G401.6 (cell line): Measurements from ENCODE around the gene SNX24.
A peak's percentile ranks its signal among the peaks of the same experiment; 100 is the strongest.
"Not testable (repeated sequence)": the region's sequence is repeated elsewhere in the genome, so short reads cannot be mapped to it uniquely, and the experiment has no call there.

Source experiments
- FAIRE-seq: peaks from 2 replicates; lab custom pipeline; 2012; peaks lifted over from hg19 to GRCh38; lab: Jason Lieb, UNC

The SNX24 gene

GRCh38 chr5:122871661-122872060, 26.2 kb downstream of the SNX24 start:
- FAIRE-seq = no peak

DNA sequence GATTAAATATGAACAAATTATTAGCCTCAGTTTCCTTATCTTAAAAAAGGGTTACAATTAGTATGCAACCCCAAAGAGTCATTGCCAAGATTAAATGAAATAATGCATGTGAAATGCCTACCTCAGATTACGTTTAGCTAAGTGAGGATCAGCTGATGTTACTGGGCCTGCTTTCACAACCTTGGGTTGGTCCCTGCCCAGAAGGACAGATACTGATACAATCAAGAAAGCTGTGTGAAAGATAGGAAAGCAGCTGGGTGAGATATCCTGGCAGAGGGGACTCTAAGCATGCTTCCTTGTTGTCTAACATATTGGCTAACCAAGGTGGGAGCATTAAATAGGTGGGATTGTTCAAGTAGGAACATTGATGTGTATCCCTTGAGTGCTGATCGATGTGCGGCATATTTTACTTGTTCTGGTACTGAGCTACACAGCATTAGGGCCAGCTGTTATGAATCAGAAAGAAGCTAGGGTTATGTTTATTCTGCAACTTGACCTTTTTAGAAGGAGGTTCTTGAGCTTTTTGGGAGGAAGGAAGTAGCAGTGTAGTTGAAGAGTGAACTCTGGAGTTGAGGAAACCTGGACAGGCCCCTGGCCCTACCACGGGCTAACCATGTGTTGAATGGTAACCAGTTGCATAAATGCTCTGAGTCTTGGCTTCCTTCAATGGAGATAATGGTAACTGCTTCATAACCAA, 28.9 kb downstream of the SNX24 start:
- FAIRE-seq = no peak

- no peak for FAIRE-seq
These were observed 32.1 kb downstream of the SNX24 start for GRCh38 chr5:122877518-122877917.

DNA sequence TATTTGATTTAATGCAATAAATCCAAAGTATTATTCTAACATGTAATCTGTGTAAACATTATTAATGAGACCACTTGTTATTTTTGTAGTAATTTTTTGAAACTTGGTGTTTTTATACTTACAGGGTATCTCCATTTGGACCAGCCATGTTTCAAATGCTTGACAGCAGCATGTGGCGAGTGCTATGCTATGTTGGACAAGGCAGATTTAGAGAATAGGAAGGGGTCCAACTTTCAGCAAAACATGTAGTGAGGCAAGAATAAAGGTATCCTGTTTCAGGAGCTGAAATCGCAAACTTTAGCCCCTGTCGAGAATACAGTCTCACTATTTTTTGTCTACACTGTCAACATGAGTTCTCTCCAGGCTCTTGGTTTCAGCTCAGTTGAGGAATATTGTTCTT, 33.7 kb downstream of the SNX24 start:
- peak; percentile 31 for FAIRE-seq

DNA sequence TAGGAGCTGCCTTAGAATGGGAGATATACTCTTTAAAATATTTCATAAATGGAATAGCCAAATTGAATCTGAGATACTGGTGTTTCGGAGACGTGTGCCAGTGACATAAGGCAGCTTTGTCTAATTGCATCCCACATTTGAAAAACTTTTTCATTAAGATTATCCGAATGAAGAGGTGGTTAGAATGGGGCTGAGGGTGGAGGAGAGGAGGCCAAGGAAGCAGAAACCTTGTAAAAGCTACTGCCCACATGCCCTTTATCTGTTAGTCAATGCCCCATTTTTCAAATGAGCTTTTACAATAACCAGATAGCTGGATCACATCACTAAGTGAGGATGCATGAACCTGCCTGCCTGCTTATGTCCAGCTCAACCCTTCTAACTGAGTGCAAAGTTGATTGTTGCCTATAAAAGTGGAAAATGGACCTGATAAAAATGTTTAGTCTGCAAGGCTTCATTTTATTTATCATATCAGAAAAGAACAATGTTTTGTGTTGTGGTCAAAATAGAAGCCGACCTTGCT, 34.8 kb downstream of the SNX24 start:
- no peak for FAIRE-seq

DNA sequence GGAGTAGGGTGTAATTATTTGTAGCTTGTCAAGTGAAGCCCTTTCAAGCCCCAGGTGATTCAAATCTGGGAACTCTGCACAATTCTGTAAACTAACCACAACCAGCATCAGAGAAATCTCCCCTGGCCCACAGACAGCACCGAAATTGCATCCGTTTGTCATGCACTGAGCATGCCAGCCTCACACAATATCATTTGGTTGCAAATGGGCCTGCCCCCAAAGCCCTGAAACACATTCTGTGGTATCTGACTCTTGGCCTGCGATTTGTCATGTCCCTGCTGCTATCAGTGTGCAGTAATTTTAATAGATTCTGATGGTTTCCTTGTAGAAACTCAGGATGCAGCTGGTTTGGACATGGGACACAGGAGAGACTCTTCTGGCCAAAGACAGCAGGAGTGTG, 35.3 kb downstream of the SNX24 start:
- FAIRE-seq = no peak

GRCh38 chr5:122882831-122883230, 37.4 kb downstream of the SNX24 start:
- no peak for FAIRE-seq

- no peak for FAIRE-seq
These were observed 39.7 kb downstream of the SNX24 start for GRCh38 chr5:122885045-122885517.

DNA sequence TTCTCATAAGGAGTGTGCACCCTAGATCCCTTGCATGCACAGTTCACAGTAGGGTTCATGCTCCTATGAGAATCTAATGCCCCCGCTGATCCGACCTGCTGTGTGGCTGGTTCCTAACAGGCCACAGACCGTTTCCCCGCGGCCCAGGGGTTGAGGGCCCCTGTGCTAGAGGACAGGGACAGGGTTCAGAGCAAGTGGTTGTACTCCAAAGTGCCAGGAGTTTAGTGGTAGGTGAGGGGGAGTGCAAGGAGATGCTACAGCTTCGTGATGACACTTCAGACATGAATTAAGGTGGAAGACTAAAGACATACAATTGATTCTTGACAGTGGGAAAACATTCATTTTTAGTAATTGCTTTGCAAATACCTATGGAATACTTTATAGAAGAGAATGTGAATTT, 40.5 kb downstream of the SNX24 start:
- FAIRE-seq = no peak

DNA sequence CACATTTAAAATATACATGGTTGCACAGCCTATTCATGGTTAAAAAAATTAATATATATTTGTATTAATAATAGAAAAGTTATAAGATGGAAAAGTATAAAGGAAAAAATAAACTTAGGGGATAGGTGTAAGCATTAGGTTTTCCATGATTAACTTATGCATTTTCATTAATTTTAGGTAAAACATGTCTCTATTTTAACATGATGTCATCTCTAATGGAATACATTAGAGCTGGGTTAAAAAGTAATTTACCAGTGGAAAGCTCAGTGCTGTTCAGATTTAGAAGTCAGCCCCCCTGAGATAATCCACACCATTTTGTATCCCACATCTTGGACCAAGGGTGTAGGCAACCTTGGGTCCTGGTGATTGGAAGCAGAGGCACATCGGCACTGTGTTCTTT, 49.7 kb downstream of the SNX24 start:
- FAIRE-seq = no peak

- FAIRE-seq = peak; percentile 60
These were observed 51.3 kb downstream of the SNX24 start for GRCh38 chr5:122896598-122897282.

DNA sequence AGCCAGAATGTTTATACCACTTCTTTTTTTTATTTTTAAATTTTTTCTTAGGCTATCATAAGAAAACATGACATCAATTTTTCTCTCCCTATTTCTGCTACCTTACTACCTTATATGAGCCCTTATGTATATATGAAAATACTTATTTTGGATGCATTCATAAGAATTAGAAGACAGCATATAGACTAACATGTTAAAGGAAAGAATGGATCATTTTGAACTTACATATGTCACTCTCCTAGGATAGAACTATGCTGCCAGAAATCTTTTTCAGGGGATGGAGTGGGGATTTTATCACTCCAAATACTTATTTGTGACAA, 51.8 kb downstream of the SNX24 start:
- FAIRE-seq = no peak

DNA sequence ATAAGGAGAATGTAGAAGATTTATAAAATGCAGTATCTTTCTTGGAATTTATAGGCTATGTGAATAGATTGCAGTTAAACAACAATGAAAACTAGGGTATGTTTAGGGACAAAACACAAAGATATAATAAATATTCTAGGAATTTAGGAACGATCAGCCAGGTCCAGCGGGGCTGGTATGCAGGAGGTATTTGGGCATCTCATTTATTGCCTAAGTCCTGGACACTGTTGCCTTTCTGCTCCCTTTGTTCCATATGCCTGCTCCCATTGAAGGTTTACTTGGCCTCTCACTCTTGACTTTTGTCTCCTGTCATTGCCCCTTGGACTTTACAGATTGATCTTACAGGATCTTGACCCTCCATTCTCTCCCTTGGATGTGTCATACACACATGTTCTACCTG, 55.9 kb downstream of the SNX24 start:
- no peak for FAIRE-seq

DNA sequence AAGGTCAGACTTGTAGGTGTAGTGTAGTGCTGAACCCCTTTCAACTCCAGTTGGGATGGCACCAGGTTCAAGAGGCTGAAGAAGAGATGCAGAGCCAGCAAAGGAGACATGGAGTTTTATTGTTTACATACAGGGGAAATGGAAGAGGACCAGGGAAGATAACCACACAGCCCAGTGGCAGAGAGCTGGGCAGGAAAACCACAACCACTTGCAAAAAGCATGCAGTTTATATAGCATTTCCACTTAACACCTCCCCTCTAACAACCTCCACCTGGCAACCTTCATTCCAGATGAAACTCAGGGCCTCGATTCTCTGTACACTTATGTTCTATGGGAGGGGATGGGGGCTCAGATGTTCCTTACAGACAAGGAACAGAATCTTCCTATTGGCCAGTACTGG, 56.9 kb downstream of the SNX24 start:
- no peak for FAIRE-seq

GRCh38 chr5:122906768-122907167, 61.4 kb downstream of the SNX24 start:
- no peak for FAIRE-seq

DNA sequence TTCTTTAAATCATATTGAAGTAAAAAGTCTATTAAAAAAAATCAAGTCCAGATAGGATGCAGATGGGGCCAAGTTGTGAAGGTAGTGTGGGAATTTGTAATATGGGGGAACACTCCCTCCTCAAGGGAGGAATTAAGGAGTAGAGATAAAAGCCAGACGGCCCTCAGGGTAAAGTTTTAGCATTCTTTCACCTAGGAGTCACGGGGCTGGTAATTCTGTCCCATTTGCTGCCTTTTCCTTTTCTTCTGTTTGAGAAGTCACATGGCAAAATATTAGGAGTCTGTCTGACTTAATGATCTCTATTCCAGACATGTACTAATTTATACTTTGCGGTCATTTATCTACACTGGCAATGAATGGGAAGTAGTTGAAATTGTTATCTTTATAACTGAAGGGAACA, 61.9 kb downstream of the SNX24 start:
- FAIRE-seq = no peak

- FAIRE-seq = no peak
These were observed 62.7 kb downstream of the SNX24 start for GRCh38 chr5:122908108-122908507.

DNA sequence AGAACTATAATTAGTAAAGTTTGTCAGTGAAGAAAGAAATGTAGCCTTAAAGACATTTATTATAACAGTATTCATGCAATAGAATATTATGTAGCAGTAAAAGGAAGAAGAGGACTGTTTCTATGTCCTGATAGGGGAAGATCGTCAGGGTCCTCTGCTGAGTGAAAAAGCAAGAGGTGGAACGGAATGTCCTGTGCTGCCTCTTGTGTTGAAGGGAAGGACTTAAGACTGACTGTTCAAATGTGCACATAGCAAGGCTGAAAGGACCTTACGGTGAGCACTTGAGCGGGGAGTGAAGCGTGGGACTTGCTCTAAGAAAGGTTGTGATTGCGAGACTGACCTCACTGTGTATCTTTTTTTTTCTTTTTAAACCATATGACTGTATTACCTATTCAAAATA, 63.2 kb downstream of the SNX24 start:
- no peak for FAIRE-seq

DNA sequence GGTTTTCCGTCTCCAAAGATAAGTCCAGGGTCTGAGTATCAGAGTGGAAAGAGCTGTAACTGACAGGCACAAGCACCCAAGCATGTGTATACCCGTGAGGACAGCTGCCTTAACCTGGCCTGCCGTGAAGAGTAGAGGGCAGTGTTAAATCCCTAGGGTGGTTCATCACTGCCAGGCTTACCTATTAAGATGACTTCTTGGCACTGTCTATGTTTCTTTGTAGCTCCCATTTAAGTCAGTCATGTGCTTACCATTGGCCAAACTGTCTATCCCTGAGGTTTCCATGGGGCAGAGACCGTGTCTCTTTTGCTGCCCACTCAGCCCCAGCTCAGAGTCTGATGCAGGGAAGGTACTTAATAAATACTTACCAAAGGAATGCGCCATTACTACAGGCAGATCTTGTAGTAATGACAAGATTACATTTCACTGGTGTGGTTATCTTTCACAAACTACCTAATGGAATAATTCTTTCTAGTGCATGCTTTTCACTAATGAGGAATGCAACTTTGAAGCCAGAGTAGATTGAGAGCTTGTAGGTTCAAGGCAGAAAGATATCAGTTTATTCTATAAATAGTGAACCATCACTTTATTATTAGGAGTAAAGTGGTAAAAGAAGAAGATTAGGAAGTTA, 64.2 kb downstream of the SNX24 start:
- FAIRE-seq = no peak

- FAIRE-seq = not testable (repeated sequence)
These were observed 68.0 kb downstream of the SNX24 start for GRCh38 chr5:122913436-122913835.

DNA sequence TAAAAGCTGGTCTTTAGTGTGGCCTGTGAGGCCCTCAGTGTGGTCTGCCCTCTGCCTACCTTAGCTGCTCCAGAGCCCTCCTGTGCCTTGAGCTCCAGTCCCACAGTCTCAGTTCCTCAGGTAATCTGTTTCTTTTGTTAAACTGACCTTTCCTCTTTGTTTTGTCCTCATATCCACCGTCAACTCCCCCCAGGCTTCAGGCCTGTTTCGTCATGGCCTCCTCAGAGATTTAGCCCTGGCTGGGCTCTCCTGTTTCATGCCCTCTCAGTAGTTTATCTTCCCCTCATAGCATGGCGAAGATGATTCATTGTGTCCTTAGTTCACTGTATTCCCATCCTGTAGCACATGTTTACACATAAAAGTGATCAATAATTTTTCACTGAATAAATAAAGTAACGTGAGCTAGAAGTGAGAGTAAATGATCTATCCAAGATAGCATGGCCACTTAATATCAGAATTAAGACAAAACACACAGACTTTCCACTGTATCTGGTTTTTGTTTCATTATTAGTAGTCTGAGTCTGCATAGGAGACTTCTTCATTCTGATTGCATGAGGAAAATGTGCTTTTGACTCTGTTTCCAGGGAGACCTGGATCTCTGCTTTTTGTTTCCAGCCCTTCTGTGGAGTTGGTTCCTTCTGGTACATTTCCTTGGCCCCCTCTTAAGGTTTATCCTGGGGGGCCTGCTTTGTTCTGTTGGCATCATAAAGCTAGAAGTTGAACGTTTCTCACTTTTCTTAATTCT, 70.5 kb downstream of the SNX24 start:
- FAIRE-seq = no peak

- FAIRE-seq = no peak
These were observed 71.1 kb downstream of the SNX24 start for GRCh38 chr5:122916490-122916889.

DNA sequence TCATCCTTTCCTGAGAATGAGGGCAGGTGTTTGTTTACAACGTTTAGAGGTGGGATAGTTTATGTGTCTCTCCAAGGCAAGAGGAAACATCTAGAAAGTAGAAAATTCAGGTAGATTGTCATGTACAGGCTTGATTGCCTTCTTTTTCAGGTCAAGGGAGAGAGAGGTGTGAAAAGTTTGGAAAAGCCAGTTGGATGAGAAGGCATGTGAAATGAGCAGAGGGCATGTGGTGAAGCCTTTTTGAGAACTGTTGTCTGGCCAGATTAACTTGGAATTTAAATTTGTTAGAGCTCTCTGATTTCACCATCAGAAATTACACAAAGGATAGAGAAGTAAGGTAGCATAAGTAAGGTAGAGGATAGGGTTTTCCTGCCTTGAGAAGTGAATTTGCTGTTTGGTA, 74.6 kb downstream of the SNX24 start:
- no peak for FAIRE-seq
